GM04504 (cell line): ENCODE results near the gene OPN1MW.
"Not testable (repeated sequence)": the region's sequence is repeated elsewhere in the genome, so short reads cannot be mapped to it uniquely, and the experiment has no call there.

Source experiments
- DNase-seq: peaks from one replicate; pipeline ENCODE4 v3.0.0-alpha.2; 2012; ENCODE audit warnings: low read depth

Gene OPN1MW

GRCh38 chrX:154211057-154211456 lies 28.7 kb downstream of the OPN1MW start:
- DNase-seq = not testable (repeated sequence)

GRCh38 chrX:154211499-154211898 lies 29.1 kb downstream of the OPN1MW start:
- not testable (repeated sequence) for DNase-seq

- not testable (repeated sequence) for DNase-seq
Measured at GRCh38 chrX:154219456-154219855, 37.1 kb downstream of the OPN1MW start, which contains the start of gene OPN1MW2. TSS of gene OPN1MW2 (plus strand) at chrX:154219756. CDS start at chrX:154219816, 60 bp downstream.

GRCh38 chrX:154225292-154225691 lies 42.9 kb downstream of the OPN1MW start:
- not testable (repeated sequence) for DNase-seq

GRCh38 chrX:154226706-154227105 lies 44.3 kb downstream of the OPN1MW start:
- DNase-seq = not testable (repeated sequence)

GRCh38 chrX:154231443-154231842 lies 49.0 kb downstream of the OPN1MW start:
- not testable (repeated sequence) for DNase-seq

GRCh38 chrX:154233620-154234019 lies 51.2 kb downstream of the OPN1MW start:
- DNase-seq = not testable (repeated sequence)

GRCh38 chrX:154238939-154239559 lies 56.7 kb downstream of the OPN1MW start:
- DNase-seq = not testable (repeated sequence)

- DNase-seq = not testable (repeated sequence)
Measured at GRCh38 chrX:154239982-154240503, 57.6 kb downstream of the OPN1MW start.
